ENCODE results near the gene LMNA. TPM values are rescaled to one million over a fixed set of nuclear protein-coding genes. Genes with fewer than 3 reads are reported as not detected.

Gene LMNA
- polyA plus RNA-seq, 1 experiment: 365 TPM

DNA sequence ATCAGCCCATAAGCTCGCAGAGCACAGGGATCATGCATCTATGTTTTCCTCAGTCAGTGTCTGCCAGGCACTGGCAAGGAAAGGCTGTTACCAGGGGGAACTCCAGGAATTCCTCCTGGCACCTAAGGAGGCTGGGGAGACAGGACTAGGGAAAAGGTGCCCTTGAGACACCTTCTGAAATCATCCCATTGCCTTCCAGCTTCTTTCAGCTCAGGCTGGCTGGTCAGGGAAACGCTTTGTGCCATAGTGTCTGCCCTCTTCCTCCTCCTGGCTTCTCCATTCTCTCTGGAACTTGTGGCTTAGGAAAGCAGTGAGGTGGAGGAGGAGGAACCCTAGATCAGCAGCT, 13.8 kb downstream of the LMNA start:
- CTCF ChIA-PET: interaction anchor here (0.8 to 32.7 kb wide), 5 partner anchors 14 to 96 kb away, joined by 3 to 682 read pairs (median 37); partner anchors contain the start of gene LMNA
- TF ChIP-seq, protein P1, sequence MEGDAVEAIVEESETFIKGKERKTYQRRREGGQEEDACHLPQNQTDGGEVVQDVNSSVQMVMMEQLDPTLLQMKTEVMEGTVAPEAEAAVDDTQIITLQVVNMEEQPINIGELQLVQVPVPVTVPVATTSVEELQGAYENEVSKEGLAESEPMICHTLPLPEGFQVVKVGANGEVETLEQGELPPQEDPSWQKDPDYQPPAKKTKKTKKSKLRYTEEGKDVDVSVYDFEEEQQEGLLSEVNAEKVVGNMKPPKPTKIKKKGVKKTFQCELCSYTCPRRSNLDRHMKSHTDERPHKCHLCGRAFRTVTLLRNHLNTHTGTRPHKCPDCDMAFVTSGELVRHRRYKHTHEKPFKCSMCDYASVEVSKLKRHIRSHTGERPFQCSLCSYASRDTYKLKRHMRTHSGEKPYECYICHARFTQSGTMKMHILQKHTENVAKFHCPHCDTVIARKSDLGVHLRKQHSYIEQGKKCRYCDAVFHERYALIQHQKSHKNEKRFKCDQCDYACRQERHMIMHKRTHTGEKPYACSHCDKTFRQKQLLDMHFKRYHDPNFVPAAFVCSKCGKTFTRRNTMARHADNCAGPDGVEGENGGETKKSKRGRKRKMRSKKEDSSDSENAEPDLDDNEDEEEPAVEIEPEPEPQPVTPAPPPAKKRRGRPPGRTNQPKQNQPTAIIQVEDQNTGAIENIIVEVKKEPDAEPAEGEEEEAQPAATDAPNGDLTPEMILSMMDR (IDR thresholded peaks at IDR 0.05; ENCODE audit: low read depth, low read length): no peak
- Histone ChIP-seq H3K27me3 (ENCODE audit: control insufficient read depth, insufficient read depth, low read length) (no peaks in the 10 kb centered on the region), H3K27ac (ENCODE audit: low read depth, low read length) (peak overlapping the region; percentile 100), H3K4me3 (ENCODE audit: low read depth, low read length) (peak overlapping the region; percentile 31), H3K9me3 (ENCODE audit: control insufficient read depth, insufficient read depth, low read length) (no peaks in the 10 kb centered on the region)
- POLR2A ChIA-PET: interaction anchor here (1.0 to 5.8 kb wide), 4 partner anchors 9 to 31 kb away, joined by 3 to 125 read pairs (median 22); partner anchors contain the start of gene LMNA
- no peak for DNase-seq (ENCODE audit: low read depth, low spot score)

DNA sequence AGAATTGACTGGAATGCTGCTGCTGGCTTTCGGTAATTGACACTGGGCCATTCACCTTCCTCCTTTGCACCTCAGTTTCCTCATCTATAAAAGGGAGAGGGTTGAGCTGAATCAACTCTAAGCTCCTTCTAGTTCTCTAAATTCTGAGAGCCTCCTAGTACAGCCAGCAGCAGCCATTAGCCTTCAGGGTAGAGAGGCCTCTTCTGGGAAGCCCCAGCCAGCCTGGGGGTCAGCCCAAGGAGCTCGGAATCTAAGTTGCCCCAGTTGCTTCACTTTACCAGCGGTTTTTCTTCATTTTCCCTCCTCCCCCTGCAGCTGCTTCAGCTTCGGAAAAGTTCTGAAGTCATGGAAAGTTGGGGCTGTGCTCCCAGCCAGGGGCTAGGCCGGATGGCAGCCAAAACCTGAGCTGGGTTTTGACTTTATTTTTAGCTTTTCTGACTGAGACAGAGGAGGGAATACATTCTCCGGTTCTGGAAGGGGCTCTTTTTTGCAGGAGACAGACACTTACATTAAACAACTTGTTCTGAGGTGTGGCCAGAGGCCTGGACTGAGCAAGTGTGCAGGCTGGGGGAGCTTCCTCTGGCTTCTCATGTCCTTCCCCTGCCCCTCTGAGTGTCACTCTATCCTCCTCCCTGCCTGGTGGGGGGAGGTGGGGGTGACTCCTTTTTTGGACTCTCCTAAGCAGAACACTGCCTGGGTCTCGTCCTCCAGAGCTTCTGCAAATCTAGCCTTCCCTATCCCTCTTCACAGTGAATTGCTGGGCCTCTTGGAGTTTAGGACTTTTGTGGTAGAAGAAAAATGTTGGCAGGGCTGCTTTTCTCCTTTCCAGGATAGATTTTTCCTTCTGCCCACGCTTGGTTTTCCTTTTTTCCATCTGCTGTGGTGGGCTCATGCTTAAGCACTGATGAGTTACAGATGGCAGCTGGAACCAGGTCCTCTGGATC, 14.4 kb downstream of the LMNA start:
- ChIA-PET CTCF (interaction anchor here (0.8 to 32.7 kb wide), 9 partner anchors 11 to 169 kb away, joined by 3 to 682 read pairs (median 10); partner anchors contain the start of gene LMNA), POLR2A (interaction anchor here (0.6 to 5.8 kb wide), 8 partner anchors 9 to 904 kb away, joined by 3 to 125 read pairs (median 6); partner anchors contain the start of gene LMNA)
- Histone ChIP-seq H3K27ac (ENCODE audit: low read depth, low read length) (peak overlapping the region; percentile 100), H3K4me3 (ENCODE audit: low read depth, low read length) (peak overlapping the region; percentile 31), H3K27me3 (ENCODE audit: control insufficient read depth, insufficient read depth, low read length) (no peaks in the 10 kb centered on the region), H3K9me3 (ENCODE audit: control insufficient read depth, insufficient read depth, low read length) (no peaks in the 10 kb centered on the region)
- TF ChIP-seq, protein P1 (IDR thresholded peaks at IDR 0.05; ENCODE audit: low read depth, low read length): no peak
- no peak for DNase-seq (ENCODE audit: low read depth, low spot score)

DNA sequence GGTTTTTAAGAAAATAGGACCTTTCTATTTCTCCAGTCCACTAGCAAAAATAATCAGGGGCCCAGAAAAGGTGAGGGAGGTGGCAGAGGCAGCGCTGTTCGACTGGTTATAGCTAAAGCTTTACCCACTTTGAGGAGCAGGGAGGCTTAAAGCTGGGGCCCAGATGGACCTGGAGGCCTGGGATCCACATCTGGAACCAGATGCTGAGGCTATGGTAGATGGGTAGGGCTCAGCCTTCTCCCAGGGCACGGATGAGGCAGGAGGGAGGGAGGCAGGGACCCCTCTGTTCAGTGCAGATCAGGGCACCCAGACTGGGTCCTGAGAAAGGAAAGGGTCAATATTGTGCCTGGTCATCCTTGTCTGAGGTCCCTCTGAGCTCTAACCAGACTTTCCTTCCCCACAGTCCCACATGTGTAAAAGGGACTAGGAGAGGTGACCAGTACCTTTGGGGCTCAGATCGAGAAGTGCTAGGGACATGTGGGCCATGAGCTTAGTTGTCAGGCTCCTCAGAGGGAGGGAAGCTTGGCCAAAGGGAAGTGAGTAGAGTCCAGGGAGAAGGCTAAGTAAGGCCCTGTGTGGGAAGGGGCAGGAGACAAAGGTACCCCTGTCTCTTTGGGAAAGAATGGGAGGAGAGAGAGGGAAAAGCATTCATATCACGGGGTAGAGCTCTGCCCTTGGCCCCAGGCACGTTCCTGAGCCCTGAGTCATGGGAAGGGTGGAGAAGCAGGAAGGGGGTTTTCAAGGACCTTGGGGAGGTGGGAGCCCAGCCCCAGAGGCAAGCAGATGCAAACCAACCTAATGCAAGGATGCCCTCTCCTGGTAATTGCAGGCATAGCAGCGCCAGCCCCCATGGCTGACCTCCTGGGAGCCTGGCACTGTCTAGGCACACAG, 15.4 kb downstream of the LMNA start:
- no peaks in the 10 kb centered on the region for H3K27me3 ChIP-seq (ENCODE audit: control insufficient read depth, insufficient read depth, low read length)
- peak overlapping the region; percentile 100 for H3K27ac ChIP-seq (ENCODE audit: low read depth, low read length)
- ChIA-PET POLR2A (interaction anchor here (0.5 to 5.8 kb wide), 8 partner anchors 11 to 905 kb away, joined by 3 to 125 read pairs (median 4); partner anchors contain the start of gene LMNA), CTCF (interaction anchor here (0.6 to 32.7 kb wide), 17 partner anchors 10 to 168 kb away, joined by 3 to 682 read pairs (median 4); partner anchors contain the start of gene LMNA)
- peak overlapping the region; percentile 49 for H3K4me3 ChIP-seq (ENCODE audit: low read depth, low read length)
- peak; percentile 93 for DNase-seq (ENCODE audit: low read depth, low spot score)
- TF ChIP-seq, protein P1 (IDR thresholded peaks at IDR 0.05; ENCODE audit: low read depth, low read length): peak; percentile 95
- H3K9me3 ChIP-seq (ENCODE audit: control insufficient read depth, insufficient read depth, low read length): no peaks in the 10 kb centered on the region

DNA sequence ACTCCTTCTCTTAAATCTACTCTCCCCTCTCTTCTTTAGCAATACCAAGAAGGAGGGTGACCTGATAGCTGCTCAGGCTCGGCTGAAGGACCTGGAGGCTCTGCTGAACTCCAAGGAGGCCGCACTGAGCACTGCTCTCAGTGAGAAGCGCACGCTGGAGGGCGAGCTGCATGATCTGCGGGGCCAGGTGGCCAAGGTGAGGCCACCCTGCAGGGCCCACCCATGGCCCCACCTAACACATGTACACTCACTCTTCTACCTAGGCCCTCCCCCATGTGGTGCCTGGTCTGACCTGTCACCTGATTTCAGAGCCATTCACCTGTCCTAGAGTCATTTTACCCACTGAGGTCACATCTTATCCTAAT, 16.0 kb downstream of the LMNA start:
- POLR2A ChIA-PET: interaction anchor here (1.9 to 5.8 kb wide), 3 partner anchors 17 to 33 kb away, joined by 14 to 125 read pairs (median 36); partner anchors contain the start of gene LMNA
- TF ChIP-seq, protein P1 (IDR thresholded peaks at IDR 0.05; ENCODE audit: low read depth, low read length): no peak

More for the DNA sequence above, 16.0 kb downstream of the LMNA start:
- no peak for DNase-seq (ENCODE audit: low read depth, low spot score)
- Histone ChIP-seq H3K9me3 (ENCODE audit: control insufficient read depth, insufficient read depth, low read length) (no peaks in the 10 kb centered on the region), H3K27me3 (ENCODE audit: control insufficient read depth, insufficient read depth, low read length) (no peaks in the 10 kb centered on the region), H3K4me3 (ENCODE audit: low read depth, low read length) (no peak overlapping the region), H3K27ac (ENCODE audit: low read depth, low read length) (peak overlapping the region; percentile 73)
- CTCF ChIA-PET: interaction anchor here (1.1 to 32.7 kb wide), 9 partner anchors 9 to 167 kb away, joined by 3 to 682 read pairs (median 10); partner anchors contain the start of gene LMNA
